Fibroblast of skin of right biceps (primary cell): Measurements from ENCODE around the gene SLC25A13.
"Not testable (repeated sequence)": the region's sequence is repeated elsewhere in the genome, so short reads cannot be mapped to it uniquely, and the experiment has no call there.

Experiments
- DNase-seq: peaks from one replicate; pipeline ENCODE4 v3.0.0-alpha.2; 2013

The SLC25A13 gene

GRCh38 chr7:96297876-96298275 is 24.0 kb downstream of the SLC25A13 start:
- no peak for DNase-seq

DNA sequence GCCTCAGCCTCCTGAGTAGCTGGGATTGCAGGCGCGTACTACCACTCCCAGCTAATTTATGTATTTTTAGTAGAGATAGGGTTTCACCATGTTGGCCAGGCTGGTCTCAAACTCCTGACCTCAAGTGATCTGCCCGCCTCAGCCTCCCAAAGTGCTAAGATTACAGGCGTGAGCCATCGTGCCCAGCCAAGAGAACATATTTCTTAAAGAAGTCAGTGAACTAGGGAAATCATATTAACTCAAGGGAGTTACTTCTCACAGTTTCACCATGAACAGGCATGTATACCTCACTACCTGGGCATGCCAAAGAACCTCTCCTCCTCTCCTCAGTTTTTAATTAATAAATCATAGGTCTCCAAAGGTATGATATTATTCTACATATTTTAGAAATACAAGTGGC is 24.5 kb downstream of the SLC25A13 start:
- DNase-seq: not testable (repeated sequence)

DNA sequence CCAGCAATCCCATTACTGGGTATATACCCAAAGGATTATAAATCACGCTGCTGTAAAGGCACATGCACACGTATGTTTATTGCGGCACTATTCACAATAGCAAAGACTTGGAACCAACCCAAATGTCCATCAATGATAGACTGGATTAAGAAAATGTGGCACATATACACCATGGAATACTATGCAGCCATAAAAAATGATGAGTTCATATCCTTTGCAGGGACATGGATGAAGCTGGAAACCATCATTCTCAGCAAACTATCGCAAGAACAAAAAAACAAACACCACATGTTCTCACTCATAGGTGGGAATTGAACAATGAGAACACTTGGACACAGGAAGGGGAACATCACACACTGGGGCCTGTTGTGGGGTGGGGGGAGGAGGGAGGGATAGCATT is 28.0 kb downstream of the SLC25A13 start:
- not testable (repeated sequence) for DNase-seq

GRCh38 chr7:96287559-96287958 is 34.3 kb downstream of the SLC25A13 start:
- no peak for DNase-seq

GRCh38 chr7:96287132-96287531 is 34.8 kb downstream of the SLC25A13 start:
- DNase-seq: no peak

GRCh38 chr7:96285579-96285978 is 36.3 kb downstream of the SLC25A13 start:
- no peak for DNase-seq

DNA sequence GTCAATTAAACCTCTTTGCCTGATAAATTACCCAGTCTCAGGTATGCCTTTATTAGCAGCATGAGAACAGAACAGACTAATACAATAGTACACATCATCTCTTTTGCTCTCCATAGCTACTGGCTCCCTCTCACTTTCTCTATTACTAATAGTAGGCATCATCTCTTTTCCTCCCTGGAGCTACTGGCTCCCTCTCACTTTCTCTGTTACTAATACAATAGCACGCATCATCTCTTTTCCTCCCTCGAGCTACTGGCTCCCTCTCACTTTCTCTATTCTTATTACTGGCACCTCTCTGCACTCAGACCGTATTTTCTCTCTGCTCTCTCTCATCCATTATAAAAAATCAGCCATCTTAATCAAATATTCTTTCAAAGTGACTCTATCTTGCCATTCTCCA is 37.1 kb downstream of the SLC25A13 start:
- no peak for DNase-seq

- DNase-seq: no peak
Observed at GRCh38 chr7:96284240-96284639, 37.7 kb downstream of the SLC25A13 start.

DNA sequence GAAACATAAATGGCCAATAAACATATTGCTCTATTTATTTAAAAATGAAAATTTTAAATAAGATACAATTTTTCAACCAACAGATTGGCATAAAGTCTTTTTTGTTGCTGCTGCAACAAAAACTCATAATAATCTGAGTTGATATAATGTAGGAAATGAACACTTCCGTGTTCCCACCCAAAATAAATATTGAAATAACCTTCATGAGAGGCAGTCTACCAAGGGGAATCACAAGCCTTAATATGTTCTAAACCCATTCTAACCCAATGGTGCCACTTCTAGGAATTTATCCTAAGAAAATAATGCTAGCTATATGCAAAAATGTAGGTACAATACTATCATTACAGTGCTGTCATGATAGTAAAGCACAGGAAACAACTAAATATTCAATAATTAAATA is 39.1 kb downstream of the SLC25A13 start:
- no peak for DNase-seq

DNA sequence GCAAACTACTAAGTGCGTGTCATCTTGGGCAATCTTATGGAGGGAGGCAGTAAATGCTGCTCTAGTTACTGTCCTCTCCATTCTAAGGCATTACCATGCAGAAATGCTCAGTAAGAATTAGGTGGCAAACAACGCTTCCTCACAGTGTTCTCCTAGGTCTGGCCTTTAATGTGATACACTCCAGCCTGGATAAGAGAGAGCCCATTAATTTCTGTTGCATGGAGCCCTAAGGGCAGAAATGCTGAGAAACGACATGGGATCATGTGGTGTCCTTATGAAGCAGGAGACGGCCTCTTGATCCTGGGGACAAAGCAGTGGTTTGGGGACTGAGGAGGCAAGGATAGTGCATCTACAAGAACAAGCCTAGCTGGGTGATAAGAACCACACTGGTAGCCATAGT is 44.0 kb downstream of the SLC25A13 start:
- DNase-seq: no peak

- DNase-seq: no peak
Observed at GRCh38 chr7:96276019-96276418, 45.9 kb downstream of the SLC25A13 start.

- no peak for DNase-seq
Observed at GRCh38 chr7:96273716-96274115, 48.2 kb downstream of the SLC25A13 start.

DNA sequence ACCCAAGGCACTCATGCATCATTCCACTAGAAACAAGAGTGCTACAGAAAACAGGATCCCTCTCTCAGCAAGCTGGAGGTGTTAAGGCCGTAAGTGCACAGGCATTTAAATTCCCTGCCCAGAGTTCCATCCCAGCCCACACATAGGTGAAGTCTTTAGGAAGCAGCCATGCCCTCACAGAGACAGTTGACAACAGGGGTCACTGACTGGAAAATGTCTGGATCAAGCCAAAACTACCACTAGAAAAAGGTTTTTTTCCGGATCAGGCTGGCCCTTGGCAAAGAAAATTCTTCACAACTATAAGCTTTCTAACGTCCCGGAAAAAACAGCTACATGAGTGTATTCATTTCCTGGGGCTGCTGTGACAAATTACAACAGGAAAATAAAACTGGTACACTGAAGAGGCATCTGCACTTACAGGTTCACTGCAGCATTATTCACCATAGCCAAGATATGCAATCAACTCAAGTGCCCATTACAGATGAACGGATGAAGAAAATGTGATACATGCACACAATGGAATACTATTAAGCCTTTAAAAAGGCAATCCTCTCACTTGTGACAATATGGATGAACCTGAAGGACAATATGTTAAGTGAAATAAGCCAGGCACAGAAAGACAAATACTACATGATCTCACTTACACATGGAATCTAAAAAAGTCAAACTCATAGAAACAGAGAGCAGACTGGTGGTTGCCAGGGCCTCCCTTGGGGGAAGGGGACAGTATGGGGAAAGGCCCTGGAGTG is 52.5 kb downstream of the SLC25A13 start:
- no peak for DNase-seq

GRCh38 chr7:96266580-96266979 is 55.3 kb downstream of the SLC25A13 start:
- DNase-seq: no peak

DNA sequence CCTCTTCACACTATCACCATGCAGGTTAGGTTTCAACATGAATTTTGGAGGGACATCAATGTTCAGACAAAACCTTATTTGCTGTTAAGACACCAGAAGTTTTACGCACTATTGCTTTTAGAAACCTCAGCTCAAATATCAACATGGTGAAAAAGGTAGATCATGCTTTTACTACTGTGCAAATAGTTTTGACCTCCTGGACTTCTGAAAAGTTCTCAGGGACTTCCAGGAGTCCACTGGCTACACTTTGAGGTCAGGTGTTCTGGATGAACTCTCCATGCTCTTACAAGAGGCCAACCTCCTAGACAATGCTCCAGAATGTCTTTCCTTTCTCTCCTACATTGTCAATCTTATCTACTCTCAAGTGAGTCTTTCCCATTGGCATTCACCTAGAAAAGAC is 55.9 kb downstream of the SLC25A13 start:
- no peak for DNase-seq

DNA sequence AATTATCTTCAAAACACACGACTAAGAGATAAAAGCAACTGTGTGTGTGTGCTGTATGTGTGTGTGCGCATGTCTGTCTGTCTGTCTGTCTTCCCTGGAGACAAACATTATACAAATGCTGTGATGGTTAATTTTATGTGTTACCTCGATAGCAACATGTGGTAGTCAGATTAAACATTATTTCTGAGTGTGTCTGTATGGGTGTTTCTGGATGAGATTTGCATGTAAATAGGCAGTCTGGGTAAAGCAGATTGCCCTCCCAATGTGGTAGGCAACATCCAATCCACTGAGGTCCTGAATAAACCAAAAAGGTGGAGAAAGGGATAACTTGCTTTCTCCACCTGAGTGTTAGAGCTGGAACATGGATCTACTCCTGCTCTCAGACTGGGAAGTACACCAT is 67.9 kb downstream of the SLC25A13 start:
- no peak for DNase-seq

GRCh38 chr7:96253441-96253840 is 68.5 kb downstream of the SLC25A13 start:
- DNase-seq: no peak

- no peak for DNase-seq
Observed at GRCh38 chr7:96250776-96251361, 71.0 kb downstream of the SLC25A13 start.

DNA sequence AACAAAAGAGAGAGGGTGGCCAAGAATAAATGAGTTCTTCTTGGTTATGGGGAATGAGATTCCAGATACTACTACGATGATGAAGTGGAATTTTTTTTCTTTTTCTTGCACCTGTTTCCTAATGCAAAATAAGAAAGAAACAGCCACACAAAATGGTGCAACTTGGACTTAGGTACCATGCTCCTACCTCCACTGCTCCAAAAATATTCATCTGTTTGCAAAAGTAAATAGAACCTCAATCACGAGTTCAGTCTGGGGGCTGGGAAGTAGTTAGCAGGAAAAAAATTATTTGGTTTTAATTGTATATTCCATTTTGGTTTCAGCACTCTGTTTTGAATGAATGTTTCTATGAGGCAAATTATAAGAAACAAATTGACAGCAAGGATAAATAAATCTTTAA is 73.5 kb downstream of the SLC25A13 start:
- no peak for DNase-seq

DNA sequence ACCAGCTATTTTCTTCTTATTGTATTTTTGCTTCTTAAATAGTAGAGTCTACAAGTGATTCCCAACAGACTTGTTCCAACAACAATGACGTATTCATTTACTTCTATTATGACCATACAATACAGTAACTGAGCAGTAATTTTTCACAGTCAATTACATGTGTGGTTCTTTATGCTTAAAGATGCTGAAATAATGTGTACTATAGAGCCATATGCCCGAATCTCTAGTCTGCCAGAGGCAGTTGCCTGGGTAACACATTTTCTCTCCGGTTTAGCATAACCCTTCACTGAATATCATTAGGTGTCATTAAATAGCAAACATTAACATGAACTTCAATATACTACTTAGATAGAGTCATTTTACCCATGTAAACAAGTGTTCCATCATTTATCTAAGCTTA is 75.0 kb downstream of the SLC25A13 start:
- DNase-seq: no peak

DNA sequence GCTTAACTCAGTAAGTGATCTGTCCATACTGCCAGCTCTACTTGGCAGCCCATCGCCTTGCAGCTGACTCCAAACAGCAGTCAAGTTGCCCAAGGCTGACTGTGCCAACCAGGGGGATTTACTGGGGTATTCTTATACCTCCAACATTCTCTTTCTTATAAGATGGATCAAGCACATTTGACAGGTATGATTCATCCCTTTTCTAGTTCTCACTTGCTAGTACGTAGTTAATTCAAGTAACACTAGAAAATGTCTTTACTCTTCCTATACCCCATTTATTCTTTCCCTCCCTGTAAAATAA is 77.0 kb downstream of the SLC25A13 start:
- no peak for DNase-seq

DNA sequence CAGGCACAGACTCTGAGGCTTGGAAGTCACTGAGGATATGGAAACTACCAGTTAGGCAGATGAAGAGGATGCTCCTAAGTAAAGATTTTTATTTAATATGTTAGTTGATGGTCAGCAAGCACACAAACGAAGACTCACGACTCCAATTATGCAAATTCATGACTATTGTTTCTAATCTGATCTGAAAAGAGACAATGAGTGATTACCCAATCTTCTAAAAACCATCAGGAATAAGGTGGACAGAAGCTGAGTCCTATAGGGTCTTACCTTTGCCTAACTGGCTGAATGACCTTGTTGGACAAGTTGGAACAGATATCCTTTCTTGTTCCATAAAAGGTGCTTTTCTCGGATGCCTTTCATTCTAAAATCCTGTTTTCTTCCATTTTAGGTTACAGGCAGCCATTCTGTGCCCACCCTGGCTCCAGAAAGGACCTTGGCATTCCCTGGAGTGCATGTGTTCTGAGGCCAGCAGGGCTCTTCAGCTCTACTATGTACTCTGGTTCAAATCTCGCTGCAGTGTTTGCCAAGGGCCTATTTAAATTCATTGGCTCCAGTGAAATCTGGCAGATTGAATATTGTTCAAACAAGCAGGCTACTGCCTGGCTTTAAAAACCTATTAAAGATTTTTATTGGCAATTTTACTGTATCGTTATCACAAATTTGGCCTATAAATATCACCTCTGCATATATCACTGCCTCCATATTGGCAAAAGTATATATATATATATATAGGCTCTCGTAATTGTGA is 77.5 kb downstream of the SLC25A13 start:
- no peak for DNase-seq

DNA sequence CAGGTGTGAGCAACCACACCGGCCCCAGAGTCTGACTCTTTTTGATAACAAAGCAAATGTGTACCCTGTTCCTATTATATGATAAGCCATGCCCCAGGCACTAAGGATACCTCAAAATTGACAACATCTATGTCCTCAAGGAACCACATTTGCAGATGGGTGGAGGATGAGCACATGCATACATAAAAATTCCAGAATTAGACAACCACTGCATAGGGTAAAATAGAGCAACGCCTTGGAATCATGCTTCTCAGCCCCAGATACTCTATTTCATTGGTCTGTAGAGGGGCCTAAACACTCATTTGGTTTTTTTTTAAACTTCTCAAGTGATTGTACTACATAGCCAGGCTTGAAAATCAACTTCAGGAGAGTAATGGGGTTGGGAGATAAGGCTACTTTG is 78.7 kb downstream of the SLC25A13 start:
- no peak for DNase-seq

GRCh38 chr7:96241855-96242254 is 80.0 kb downstream of the SLC25A13 start:
- no peak for DNase-seq
